GM12878 (cell line): ENCODE results near the gene RASL10A. TPM values are rescaled to one million over a fixed set of nuclear protein-coding genes. Genes with fewer than 3 reads are reported as not detected.

Experiments
- ATAC-seq: fragments of 200-7000 bp; cut with Tn5 transposase; 3 replicates; pipeline ENCODE4 v1.9.1; 2020; ENCODE audit warnings: mild to moderate bottlenecking, moderate library complexity
- BruUV-seq: library from RNA; stranded (reverse); fragments of 400-500 nt; replicated peaks from 2 replicates; lab custom pipeline; 2021; lab: Mats Ljungman, UMichigan
- CTCF ChIA-PET: fragments of 300-600 bp; sonication (Branson Sonifier 250); formaldehyde crosslinking; extraction: SDS; loops from one replicate; lab custom pipeline; 2021; ENCODE audit warnings: inconsistent platforms; lab: Yijun Ruan, JAX
- POLR2A ChIA-PET: fragments of 350-600 bp; formaldehyde crosslinking; extraction: SDS; loops from one replicate; lab custom pipeline; 2021; ENCODE audit warnings: inconsistent platforms; lab: Charles Lee
- RAD21 ChIA-PET: fragments of 300-600 bp; sonication (Branson Sonifier 250); formaldehyde crosslinking; loops from one replicate; lab custom pipeline; 2023; ENCODE audit warnings: antibody characterized with exemption; ENCODE audit not compliant: unreplicated experiment; lab: Charles Lee
- SMC1A ChIA-PET: fragments of 300-600 bp; sonication (Branson Sonifier 250); formaldehyde crosslinking; loops from one replicate; lab custom pipeline; 2023; ENCODE audit not compliant: unreplicated experiment, uncharacterized antibody; lab: Charles Lee
- DNase-seq: peaks from one replicate; pipeline ENCODE4 v3.0.0-alpha.2; 2011; ENCODE audit warnings: low read depth, low spot score
- FAIRE-seq: peaks from 3 replicates; lab custom pipeline; 2011; peaks lifted over from hg19 to GRCh38; lab: Jason Lieb, UNC
- H2AFZ ChIP-seq: 2 replicates; pipeline ENCODE4 v1.6.0; 2011; ENCODE audit warnings: low read depth, low read length, control low read depth; ENCODE audit not compliant: control insufficient read depth
- H3K27ac ChIP-seq: 2 replicates; pipeline ENCODE4 v1.5.1; 2011; ENCODE audit warnings: control low read depth; ENCODE audit not compliant: control insufficient read depth, insufficient read depth
- H3K27me3 ChIP-seq, 2 experiments: replicated peaks in 1 of 2; 2 replicates each; pipeline versions ENCODE4 v1.6.0 to v1.6.1; 2011; ENCODE audit warnings: low read length in 1 of 2; ENCODE audit not compliant: control insufficient read depth in 2 of 2, insufficient read depth in 2 of 2
- H3K36me3 ChIP-seq, 2 experiments: 2 replicates each; pipeline ENCODE4 v1.5.1; 2011; ENCODE audit warnings: low read length in 1 of 2; ENCODE audit not compliant: control insufficient read depth in 2 of 2, insufficient read depth in 2 of 2
- H3K4me1 ChIP-seq: 2 replicates; pipeline ENCODE4 v1.6.1; 2011; ENCODE audit warnings: mild to moderate bottlenecking, low read length, moderate library complexity, mixed read lengths; ENCODE audit not compliant: control insufficient read depth, insufficient read depth
- H3K4me2 ChIP-seq: 2 replicates; pipeline ENCODE4 v1.6.0; 2011; ENCODE audit warnings: control low read depth; ENCODE audit not compliant: control insufficient read depth, insufficient read depth
- H3K4me3 ChIP-seq: fragments of 200-600 bp; sonication (generic); 2 replicates; pipeline ENCODE4 v1.5.1; 2016
- H3K79me2 ChIP-seq: 2 replicates; pipeline ENCODE4 v1.6.0; 2011; ENCODE audit warnings: low read length; ENCODE audit not compliant: control insufficient read depth, insufficient read depth
- H3K9ac ChIP-seq: 2 replicates; pipeline ENCODE4 v1.8.0; 2011; ENCODE audit warnings: low read length, control low read depth, mixed read lengths; ENCODE audit not compliant: control insufficient read depth, insufficient read depth
- H3K9me3 ChIP-seq: replicated peaks from 3 replicates; pipeline ENCODE4 v1.5.1; 2011; ENCODE audit warnings: mild to moderate bottlenecking, low read length; ENCODE audit not compliant: control insufficient read depth, insufficient read depth
- H4K20me1 ChIP-seq: 2 replicates; pipeline ENCODE4 v1.6.0; 2011; ENCODE audit not compliant: control insufficient read depth, insufficient read depth
- IRF4 ChIP-seq: IDR thresholded peaks from 2 replicates; pipeline ENCODE4 v1.6.1; 2011; ENCODE audit warnings: low read depth, low read length
- MYC ChIP-seq: IDR thresholded peaks from 2 replicates; pipeline ENCODE4 v1.6.1; 2011; ENCODE audit warnings: mild to moderate bottlenecking, low read length, moderate library complexity, inconsistent platforms; ENCODE audit not compliant: insufficient read depth, insufficient replicate concordance, insufficient read length, severe bottlenecking
- RB1 ChIP-seq: fragments of 450-650 bp; formaldehyde crosslinking; IDR thresholded peaks from 2 replicates; pipeline ENCODE4 v1.6.1; 2017; ENCODE audit warnings: mild to moderate bottlenecking, borderline replicate concordance
- RELA ChIP-seq: fragments of 450-650 bp; IDR thresholded peaks from 2 replicates; pipeline ENCODE4 v1.8.0; 2014; ENCODE audit warnings: borderline replicate concordance; ENCODE audit not compliant: partially characterized antibody
- SIX5 ChIP-seq: IDR thresholded peaks from 2 replicates; pipeline ENCODE4 v1.6.1; 2011; ENCODE audit warnings: mild to moderate bottlenecking, low read depth, low read length, moderate library complexity; ENCODE audit not compliant: severe bottlenecking
- SPI1 ChIP-seq: IDR thresholded peaks from 2 replicates; pipeline ENCODE4 v1.6.1; 2011; ENCODE audit warnings: low read depth, mild to moderate bottlenecking, low read length, moderate library complexity, borderline replicate concordance; ENCODE audit not compliant: insufficient read depth
- ZBED1 ChIP-seq: IDR thresholded peaks from 2 replicates; pipeline ENCODE4 v1.6.1; 2016; ENCODE audit warnings: borderline replicate concordance
- WGBS: methylation state at CpG from one replicate; pipeline ENCODE4 v1.1.6; 2016; ENCODE audit warnings: low lambda C conversion rate; ENCODE audit not compliant: insufficient replicate concordance, insufficient coverage; ENCODE audit errors: missing lambda C conversion rate; 5-methylcytosine and 5-hydroxymethylcytosine counted together
- in situ Hi-C: fragments of 300-500 bp; cut with MboI; formaldehyde crosslinking; loops from 9 replicates; pipeline ENCODE4 v1.14.3; 2018; ENCODE audit warnings: mixed read lengths
- intact Hi-C: fragments of 100-400 bp; cut with micrococcal nuclease; formaldehyde crosslinking; loops from one replicate; pipeline ENCODE4 v1.14.2; 2022; ENCODE audit not compliant: unreplicated experiment
- polyA plus RNA-seq, 11 experiments: library from polyadenylated mRNA; depleted of rRNA in 4 of 11; unstranded in 6 of 11; stranded (reverse) in 5 of 11; fragments of >200 nt; fragmentation: Nextera tagmentation in 4 of 11; fragmentation: Illumina TruSeq in 1 of 11; extraction: Ambion mirVana in 4 of 11; extraction: Trizol in 1 of 11; gene quantifications; 1 replicate in 1 of 11; 2 replicates in 10 of 11; pipeline versions ENCODE4 v1.2.1 to v1.2.3, GENCODE V29; 2011 to 2016; ENCODE audit warnings: inconsistent platforms in 2 of 11, missing spikeins in 2 of 11, low read depth in 1 of 11
- total RNA-seq, 4 experiments: library from RNA; depleted of rRNA in 3 of 4; stranded (reverse); fragments of >200 nt in 3 of 4; fragmentation: Illumina TruSeq in 1 of 4; extraction: Trizol in 1 of 4; gene quantifications; 2 replicates each; pipeline versions ENCODE4 v1.2.1 to v1.2.3, GENCODE V29; 2013 to 2021
- TF ChIP-seq, protein P1 (sequence below), 3 experiments: IDR thresholded peaks in 2 of 3; conservative IDR thresholded peaks in 1 of 3; 2 replicates each; pipeline ENCODE4 v1.5.1; 2011; ENCODE audit warnings: low read depth in 3 of 3, low read length in 3 of 3, mild to moderate bottlenecking in 3 of 3, control low read depth in 2 of 3, moderate library complexity in 2 of 3, inconsistent platforms in 1 of 3, mixed read lengths in 1 of 3; ENCODE audit not compliant: control insufficient read depth in 2 of 3, insufficient read depth in 1 of 3; ENCODE audit errors: extremely low read depth in 1 of 3
- TF ChIP-seq, protein P2 (sequence below): fragments of 450-650 bp; IDR thresholded peaks from 2 replicates; pipeline ENCODE4 v1.6.1; 2017; ENCODE audit warnings: mild to moderate bottlenecking, low read depth, inconsistent platforms; ENCODE audit not compliant: poor library complexity, severe bottlenecking
- TF ChIP-seq, protein P3 (sequence below): fragments of 150-350 bp; IDR thresholded peaks from 2 replicates; pipeline ENCODE4 v1.6.1; 2014; ENCODE audit warnings: mild to moderate bottlenecking, low read depth, low read length

Gene RASL10A
- total and polyA plus RNA-seq, 10 of the 15 experiments (the other 5 are each of a cell fraction or from before 2014, with no cell fraction given): 0.12 to 0.46 (median 0.21) TPM; not detected in 6

DNA sequence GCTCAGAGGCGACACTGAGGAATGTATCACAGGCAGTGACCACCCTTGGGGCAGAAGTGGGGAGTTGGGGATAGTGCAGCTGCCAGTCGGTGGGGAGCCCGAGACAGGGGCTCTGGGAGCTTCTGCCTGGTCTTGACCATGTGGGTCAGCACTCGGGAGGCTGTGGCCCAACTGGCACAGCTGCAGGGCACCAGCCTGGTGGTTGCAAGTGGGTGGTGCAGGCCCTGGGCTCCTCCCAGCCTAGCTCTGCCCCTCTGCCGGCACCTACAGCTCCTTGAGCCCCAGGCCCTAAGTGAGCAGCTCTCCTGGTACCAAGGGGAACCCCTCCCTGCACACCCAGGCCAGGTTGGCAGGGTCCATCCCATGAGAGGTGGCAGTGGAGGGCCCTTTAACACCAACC, 12.6 kb upstream of the RASL10A start:
- BruUV-seq: TSS peak; percentile 60
- H3K4me2 ChIP-seq: no peak overlapping the region
- no peaks in the 10 kb centered on the region for H3K4me1 ChIP-seq
- no peaks in the 10 kb centered on the region for H4K20me1 ChIP-seq
- FAIRE-seq: no peak
- SMC1A ChIA-PET: no interaction called here
- RAD21 ChIA-PET: no interaction called here
- H2AFZ ChIP-seq: no peak overlapping the region
- H3K9me3 ChIP-seq: no peaks in the 10 kb centered on the region
- H3K27me3 ChIP-seq: no peaks in the 10 kb centered on the region
- H3K36me3 ChIP-seq: peaks cover 5 to 47% of the 10 kb centered on the region in 2 experiments; a peak in 3 of 4 replicates
- ATAC-seq: 0 out of 3 replicates have a peak, but pooled peaks have one; percentile 23
- TF ChIP-seq ZBED1 (no peak), IRF4 (no peak)
- TF ChIP-seq, protein P1, sequence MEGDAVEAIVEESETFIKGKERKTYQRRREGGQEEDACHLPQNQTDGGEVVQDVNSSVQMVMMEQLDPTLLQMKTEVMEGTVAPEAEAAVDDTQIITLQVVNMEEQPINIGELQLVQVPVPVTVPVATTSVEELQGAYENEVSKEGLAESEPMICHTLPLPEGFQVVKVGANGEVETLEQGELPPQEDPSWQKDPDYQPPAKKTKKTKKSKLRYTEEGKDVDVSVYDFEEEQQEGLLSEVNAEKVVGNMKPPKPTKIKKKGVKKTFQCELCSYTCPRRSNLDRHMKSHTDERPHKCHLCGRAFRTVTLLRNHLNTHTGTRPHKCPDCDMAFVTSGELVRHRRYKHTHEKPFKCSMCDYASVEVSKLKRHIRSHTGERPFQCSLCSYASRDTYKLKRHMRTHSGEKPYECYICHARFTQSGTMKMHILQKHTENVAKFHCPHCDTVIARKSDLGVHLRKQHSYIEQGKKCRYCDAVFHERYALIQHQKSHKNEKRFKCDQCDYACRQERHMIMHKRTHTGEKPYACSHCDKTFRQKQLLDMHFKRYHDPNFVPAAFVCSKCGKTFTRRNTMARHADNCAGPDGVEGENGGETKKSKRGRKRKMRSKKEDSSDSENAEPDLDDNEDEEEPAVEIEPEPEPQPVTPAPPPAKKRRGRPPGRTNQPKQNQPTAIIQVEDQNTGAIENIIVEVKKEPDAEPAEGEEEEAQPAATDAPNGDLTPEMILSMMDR (IDR thresholded peaks at IDR 0.05 in 2 of 3, conservative IDR thresholded peaks at IDR 0.05 in 1 of 3; ENCODE audit: control insufficient read depth in 2 of 3, extremely low read depth in 1 of 3, insufficient read depth in 1 of 3, low read depth in 3 of 3, low read length in 3 of 3): 0 out of 6 replicates have a peak, but pooled peaks of 1 of the 3 experiments have one; percentile 5
- WGBS: 80% methylated on average over 5 of the region's 5 CpGs
- DNase-seq: no peak
- in situ Hi-C loops (no loop called here), intact Hi-C loops (no loop called here)
- no peaks in the 10 kb centered on the region for H3K79me2 ChIP-seq
- no peak overlapping the region for H3K27ac ChIP-seq
- POLR2A ChIA-PET: no interaction called here
- no peak overlapping the region for H3K4me3 ChIP-seq
- H3K9ac ChIP-seq: no peak overlapping the region
- CTCF ChIA-PET: no interaction called here

DNA sequence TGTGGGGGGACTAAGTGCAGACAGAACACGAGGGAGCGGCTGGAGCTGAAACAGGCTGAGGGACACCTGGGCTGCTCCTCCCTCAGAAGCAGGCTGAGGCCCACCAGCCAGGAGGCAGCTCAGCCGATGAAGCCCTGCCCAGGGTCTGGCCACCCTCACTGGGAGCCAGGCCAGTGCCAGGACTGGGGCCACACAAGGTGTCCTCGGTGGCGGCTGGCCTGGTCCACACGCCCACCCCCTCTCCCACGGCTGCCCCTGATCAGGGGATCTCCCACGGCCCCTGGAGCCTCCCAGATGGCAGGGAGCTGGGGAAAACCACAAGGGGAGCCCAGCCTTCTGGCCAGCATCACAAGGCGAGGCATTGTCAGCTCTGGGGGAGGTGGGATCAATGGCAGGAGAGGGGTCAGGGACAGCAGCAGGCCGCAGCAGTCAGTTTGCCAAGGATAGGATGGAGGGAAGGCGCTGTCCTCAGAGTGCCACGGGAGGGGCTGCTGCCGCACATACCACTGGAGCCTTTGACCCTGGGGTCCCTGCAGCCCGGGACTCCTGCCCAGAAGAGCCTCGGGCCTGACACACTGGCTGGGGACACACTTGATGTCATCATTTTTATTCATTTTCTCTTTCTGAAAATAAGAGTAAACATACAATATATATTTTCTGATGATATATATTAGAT, 11.7 kb upstream of the RASL10A start:
- ATAC-seq (no peak; the same call in 2 of the 3 replicates), DNase-seq (no peak), FAIRE-seq (no peak)
- POLR2A ChIA-PET: no interaction called here
- CTCF ChIA-PET: no interaction called here
- 97% methylated on average over 15 of the region's 15 CpGs for whole genome bisulfite sequencing
- Histone ChIP-seq H3K4me1 (no peaks in the 10 kb centered on the region), H3K4me3 (no peak overlapping the region), H2AFZ (no peak overlapping the region), H3K79me2 (no peaks in the 10 kb centered on the region), H4K20me1 (no peaks in the 10 kb centered on the region), H3K9ac (no peak overlapping the region), H3K4me2 (no peak overlapping the region), H3K27ac (no peak overlapping the region), H3K27me3 (no peaks in the 10 kb centered on the region), H3K9me3 (no peaks in the 10 kb centered on the region), H3K36me3 (peaks cover 5 to 45% of the 10 kb centered on the region in 2 experiments; a peak in 3 of 4 replicates)
- RAD21 ChIA-PET: no interaction called here
- intact Hi-C loops (no loop called here), in situ Hi-C loops (no loop called here)
- no TSS peak for BruUV-seq
- SMC1A ChIA-PET: no interaction called here
- TF ChIP-seq SPI1: no peak
- TF ChIP-seq, protein P2, sequence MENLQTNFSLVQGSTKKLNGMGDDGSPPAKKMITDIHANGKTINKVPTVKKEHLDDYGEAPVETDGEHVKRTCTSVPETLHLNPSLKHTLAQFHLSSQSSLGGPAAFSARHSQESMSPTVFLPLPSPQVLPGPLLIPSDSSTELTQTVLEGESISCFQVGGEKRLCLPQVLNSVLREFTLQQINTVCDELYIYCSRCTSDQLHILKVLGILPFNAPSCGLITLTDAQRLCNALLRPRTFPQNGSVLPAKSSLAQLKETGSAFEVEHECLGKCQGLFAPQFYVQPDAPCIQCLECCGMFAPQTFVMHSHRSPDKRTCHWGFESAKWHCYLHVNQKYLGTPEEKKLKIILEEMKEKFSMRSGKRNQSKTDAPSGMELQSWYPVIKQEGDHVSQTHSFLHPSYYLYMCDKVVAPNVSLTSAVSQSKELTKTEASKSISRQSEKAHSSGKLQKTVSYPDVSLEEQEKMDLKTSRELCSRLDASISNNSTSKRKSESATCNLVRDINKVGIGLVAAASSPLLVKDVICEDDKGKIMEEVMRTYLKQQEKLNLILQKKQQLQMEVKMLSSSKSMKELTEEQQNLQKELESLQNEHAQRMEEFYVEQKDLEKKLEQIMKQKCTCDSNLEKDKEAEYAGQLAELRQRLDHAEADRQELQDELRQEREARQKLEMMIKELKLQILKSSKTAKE: no peak
- TF ChIP-seq, protein P3, sequence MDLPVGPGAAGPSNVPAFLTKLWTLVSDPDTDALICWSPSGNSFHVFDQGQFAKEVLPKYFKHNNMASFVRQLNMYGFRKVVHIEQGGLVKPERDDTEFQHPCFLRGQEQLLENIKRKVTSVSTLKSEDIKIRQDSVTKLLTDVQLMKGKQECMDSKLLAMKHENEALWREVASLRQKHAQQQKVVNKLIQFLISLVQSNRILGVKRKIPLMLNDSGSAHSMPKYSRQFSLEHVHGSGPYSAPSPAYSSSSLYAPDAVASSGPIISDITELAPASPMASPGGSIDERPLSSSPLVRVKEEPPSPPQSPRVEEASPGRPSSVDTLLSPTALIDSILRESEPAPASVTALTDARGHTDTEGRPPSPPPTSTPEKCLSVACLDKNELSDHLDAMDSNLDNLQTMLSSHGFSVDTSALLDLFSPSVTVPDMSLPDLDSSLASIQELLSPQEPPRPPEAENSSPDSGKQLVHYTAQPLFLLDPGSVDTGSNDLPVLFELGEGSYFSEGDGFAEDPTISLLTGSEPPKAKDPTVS: no peak
- no peak for TF ChIP-seq RELA
- no peak for TF ChIP-seq SIX5
- no peak for TF ChIP-seq RB1
- no peak for TF ChIP-seq MYC
